HuH-7 (cell line): ENCODE measurements around the gene LRMDA.
"Not testable (repeated sequence)": the region's sequence is repeated elsewhere in the genome, so short reads cannot be mapped to it uniquely, and the experiment has no call there.

Source experiments
- DNase-seq: peaks from one replicate; pipeline ENCODE4 v3.0.0; 2011; ENCODE audit warnings: low spot score

LRMDA gene

GRCh38 chr10:75613685-75614504, 182.5 kb downstream of the LRMDA start:
- DNase-seq: no peak

DNA sequence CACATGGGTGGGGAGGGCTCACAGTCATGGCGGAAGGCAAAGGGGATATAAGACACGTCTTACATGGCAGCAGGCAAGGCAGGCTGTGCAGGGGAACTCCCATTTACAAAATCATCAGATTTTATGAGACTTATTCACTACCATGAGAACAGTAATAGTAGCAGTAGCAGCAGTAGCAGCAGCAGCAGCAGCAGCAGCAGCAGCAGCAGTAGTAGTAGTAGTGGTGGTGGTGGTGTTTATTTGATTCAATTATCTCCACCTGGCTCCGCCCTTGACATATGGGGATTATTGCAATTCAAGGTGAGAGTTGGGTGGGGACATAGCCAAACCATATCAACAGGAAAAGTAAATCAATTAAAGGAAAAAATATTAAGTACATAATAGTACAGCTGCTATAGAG, 184.7 kb downstream of the LRMDA start:
- no peak for DNase-seq

- DNase-seq: no peak
Measured at GRCh38 chr10:75616874-75617478, 185.6 kb downstream of the LRMDA start.

DNA sequence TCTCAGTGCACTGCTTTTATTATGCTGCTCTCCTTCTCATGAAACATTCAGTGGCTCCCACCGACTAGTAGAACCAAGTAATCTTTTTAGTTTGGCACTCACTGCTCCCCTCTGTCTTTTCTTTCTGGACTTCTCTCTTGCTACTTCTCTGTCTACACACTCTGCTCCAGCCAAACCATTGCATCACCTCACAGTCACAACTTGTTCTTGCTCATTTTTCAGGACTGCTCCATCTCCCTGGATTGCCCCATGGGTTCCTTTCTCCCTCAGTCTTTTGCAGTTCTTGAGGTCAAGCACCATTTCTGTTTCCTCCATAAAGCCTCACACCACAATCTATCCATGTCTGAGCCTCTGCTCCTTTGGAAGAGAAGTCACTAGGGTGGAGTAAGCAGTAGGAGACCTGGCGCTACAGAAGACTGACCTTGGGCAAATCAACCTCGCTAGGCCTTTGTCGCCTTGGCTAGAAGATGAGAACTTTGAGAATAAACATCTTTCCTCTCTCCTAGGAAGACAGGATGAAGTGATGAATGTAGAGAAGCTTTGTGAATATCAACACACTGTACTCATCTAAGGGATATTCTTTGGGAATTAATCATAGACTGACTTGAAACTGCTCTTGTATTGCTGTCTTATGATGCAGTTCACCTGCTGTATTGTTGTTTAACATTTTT, 186.2 kb downstream of the LRMDA start:
- no peak for DNase-seq

DNA sequence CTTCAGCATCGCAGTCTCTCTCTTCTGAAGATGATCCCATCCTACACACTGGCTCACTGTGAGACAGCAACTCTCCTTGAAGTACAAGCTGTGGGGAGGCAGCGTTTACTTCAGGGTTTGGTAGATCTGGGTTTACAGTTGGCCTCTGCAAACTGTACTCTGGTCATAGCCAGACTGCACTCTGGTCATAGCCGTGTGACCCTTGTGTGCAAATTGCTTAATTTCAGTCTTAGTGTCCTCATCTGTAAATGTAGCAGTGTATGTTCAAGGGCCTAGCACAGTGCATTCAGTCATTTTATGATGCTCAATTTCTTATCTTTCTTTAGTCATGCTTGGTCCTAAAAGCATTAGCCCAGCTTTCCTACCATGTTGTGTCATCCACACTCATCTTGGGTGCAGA, 188.2 kb downstream of the LRMDA start:
- DNase-seq: no peak

- DNase-seq: no peak
Measured at GRCh38 chr10:75620356-75620755, 188.9 kb downstream of the LRMDA start.

- DNase-seq: not testable (repeated sequence)
Measured at GRCh38 chr10:75621003-75621402, 189.6 kb downstream of the LRMDA start.

DNA sequence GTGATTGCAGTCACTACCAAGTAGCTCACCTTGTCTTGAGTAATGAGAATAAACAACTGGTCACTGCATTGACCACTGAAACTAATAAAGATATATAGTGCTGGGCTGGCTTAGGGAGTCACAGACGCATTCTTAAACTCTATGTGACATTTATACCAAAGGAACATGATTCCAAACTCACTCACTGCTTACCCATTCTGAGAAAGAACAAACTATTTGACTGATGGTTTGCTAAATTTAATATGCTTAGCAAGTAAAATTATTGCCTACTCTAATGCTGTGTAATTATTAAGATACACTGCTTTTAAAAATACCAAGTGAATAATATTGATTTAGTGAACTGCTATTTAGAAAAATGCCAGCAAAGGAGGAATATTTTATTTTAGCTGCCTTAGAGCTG, 191.1 kb downstream of the LRMDA start:
- DNase-seq: no peak

DNA sequence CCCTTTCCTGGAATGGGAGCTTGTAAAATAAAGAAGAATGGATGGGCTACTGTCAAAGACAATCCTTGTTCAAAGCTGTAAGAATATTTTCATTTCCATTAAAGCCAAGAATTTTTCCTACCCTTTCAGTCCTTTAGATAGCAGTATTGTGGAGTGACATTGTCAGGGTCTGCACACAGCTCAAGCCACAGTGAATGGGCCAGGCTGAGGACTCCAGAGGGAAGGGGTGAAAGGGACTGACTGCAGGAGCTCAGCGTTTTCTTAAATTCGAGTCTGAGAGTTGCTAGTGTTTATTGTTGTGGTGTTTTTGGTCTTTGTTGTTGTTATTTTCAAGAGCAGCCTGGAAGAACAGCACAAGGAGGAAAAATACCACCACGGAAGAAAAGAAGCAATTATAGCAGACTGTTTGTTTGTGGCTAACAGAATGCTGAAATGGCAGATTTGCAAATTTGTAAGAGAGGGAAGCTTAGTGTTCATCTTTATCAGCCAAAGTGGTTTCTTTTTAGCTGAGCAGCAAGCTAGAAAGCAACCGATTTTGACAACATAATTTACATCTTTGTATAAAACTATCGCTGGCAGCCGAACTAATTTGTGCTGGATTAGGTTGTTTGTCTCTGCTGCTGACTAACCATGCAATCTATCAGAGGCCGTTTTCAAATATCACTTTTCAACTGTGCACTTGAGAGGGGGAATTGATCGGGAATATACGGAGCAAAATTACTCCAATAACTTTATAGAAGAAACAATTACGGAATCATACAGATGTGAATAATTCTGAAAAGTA, 192.1 kb downstream of the LRMDA start:
- DNase-seq: no peak

DNA sequence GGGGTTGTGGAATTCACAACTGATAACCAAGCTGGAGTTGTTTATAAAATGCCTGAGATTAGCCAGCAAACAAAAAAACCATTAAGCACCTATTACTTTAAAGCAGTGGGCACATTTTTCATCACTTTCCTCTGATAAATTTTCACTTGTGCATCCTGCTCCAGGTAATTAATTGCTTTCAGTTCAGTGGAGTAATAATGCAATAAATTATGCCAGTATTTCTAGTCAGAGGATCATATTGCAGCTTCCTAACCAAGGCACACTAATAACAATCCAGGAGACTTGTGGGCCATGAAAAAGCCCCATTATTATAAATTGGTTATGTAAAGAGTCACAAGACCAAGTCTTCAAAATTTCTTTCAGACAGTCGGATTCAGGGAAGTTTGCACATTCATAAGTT, 193.2 kb downstream of the LRMDA start:
- no peak for DNase-seq

- no peak for DNase-seq
Measured at GRCh38 chr10:75630746-75631145, 199.3 kb downstream of the LRMDA start.

GRCh38 chr10:75632805-75633462, 201.5 kb downstream of the LRMDA start:
- no peak for DNase-seq

GRCh38 chr10:75633568-75633967, 202.1 kb downstream of the LRMDA start:
- DNase-seq: no peak

- no peak for DNase-seq
Measured at GRCh38 chr10:75634947-75635346, 203.5 kb downstream of the LRMDA start.

DNA sequence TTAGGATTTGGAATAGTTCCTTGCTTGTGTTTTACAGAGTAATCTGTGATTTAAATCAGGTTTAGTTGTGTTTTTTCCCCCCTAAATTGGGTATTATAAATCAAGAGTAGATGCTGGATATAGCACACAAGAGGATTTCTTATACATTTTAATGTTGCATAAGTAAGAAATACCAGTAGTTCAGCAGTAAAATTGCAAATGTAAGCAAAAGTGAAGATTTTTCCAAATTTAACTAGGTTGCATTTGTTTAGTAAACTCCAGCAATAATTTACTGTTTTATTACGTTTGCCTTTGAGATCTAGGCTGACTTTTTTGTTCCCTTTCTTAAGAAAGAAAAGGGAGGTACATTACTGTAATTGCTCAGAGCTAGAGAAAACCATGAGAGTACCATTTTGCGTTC, 207.3 kb downstream of the LRMDA start:
- no peak for DNase-seq

DNA sequence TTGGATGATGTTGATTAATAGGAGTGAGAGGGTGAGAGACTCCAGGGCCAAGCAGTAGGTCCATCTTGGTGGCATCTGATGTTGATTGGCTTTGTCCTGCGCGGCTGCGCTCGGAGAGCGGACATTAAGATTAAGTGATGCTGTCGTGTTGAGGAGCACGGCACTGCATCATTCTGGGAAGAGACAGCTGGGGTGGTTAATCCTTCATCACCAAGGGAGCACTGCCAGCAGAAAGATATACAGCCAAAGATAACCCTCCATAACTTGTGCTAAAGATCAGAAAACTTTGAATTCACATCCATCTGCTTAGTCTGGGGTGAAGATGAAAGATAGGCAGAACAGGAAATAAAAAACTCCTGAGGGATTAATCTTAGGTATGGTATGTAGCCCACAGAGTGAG, 208.3 kb downstream of the LRMDA start:
- no peak for DNase-seq

GRCh38 chr10:75640381-75640780, 209.0 kb downstream of the LRMDA start:
- no peak for DNase-seq

DNA sequence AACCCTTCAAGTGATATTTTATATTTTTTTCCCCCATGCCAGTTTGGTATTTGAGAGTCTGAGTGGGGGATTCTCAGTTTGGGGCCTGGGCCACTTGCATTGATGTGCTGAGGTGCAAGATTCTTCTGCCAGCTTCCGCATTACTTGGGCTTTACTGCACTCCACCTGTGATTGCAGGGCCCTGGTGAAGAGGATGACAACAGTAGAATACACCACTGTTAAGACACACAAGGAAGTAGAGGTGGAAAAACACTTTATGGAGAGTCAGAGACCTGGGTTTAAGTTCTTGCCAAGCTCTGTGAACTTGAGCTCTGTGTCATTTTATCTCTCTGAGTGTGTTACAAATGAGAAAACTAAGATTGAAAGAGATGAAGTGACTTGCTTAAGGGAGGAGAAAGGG, 209.4 kb downstream of the LRMDA start:
- DNase-seq: no peak

GRCh38 chr10:75643405-75643804, 212.0 kb downstream of the LRMDA start:
- DNase-seq: no peak

- DNase-seq: no peak
Measured at GRCh38 chr10:75643944-75644692, 212.7 kb downstream of the LRMDA start.

DNA sequence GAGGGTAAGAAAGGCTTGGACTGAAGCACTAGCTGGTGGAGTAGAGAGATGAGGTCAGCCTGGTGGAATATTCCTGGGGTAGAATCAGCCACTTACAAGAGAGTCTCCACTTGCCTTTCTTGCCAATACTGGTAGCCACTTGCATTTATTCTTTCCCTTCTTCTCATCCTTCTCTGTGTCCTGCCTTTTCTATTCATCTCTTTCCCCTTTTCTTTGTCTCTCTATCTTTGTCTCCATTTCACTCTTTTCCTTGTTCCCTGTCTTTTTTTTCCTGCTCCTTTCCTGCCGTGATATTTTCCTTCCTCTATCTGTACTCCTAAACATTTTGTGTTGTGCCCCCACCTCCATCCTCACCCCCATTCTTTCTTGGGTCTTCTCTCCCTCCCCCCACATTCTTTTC, 214.3 kb downstream of the LRMDA start:
- no peak for DNase-seq
